SK-N-SH treated with all-trans-retinoic acid at 6 μM for 48 hours (cell line): ENCODE data around the gene COL25A1.

Source experiments
- ATAC-seq: fragments of 200-7000 bp; cut with Tn5 transposase; 3 replicates; pipeline ENCODE4 v1.9.1; 2020; ENCODE audit warnings: mild to moderate bottlenecking, moderate library complexity
- ARNTL ChIP-seq: fragments of 450-650 bp; formaldehyde crosslinking; IDR thresholded peaks from 2 replicates; pipeline ENCODE4 v1.5.0; 2020; ENCODE audit warnings: low read depth, mild to moderate bottlenecking, moderate library complexity, borderline replicate concordance
- BACH2 ChIP-seq: fragments of 250-450 bp; sonication (Bioruptor Pico); IDR thresholded peaks from 2 replicates; pipeline ENCODE4 v1.9.0; 2021; ENCODE audit warnings: mild to moderate bottlenecking, borderline replicate concordance
- CSDC2 ChIP-seq: fragments of 250-450 bp; sonication (Bioruptor Pico); IDR thresholded peaks from 2 replicates; pipeline ENCODE4 v1.5.0; 2020; ENCODE audit warnings: mild to moderate bottlenecking, moderate library complexity
- CSRNP3 ChIP-seq: fragments of 250-450 bp; sonication (Bioruptor Pico); IDR thresholded peaks from 2 replicates; pipeline ENCODE4 v1.5.1; 2021; ENCODE audit warnings: mild to moderate bottlenecking, moderate library complexity
- ESRRG ChIP-seq: fragments of 250-450 bp; sonication (Bioruptor Pico); IDR thresholded peaks from 2 replicates; pipeline ENCODE4 v1.6.1; 2021; ENCODE audit warnings: mild to moderate bottlenecking
- GLIS3 ChIP-seq: fragments of 250-450 bp; sonication (Bioruptor Pico); IDR thresholded peaks from 2 replicates; pipeline ENCODE4 v1.5.0; 2020; ENCODE audit warnings: mild to moderate bottlenecking, moderate library complexity
- ISL1 ChIP-seq: fragments of 250-450 bp; sonication (Bioruptor Pico); IDR thresholded peaks from 2 replicates; pipeline ENCODE4 v2.1.2; 2022; ENCODE audit warnings: mild to moderate bottlenecking, moderate library complexity
- OSR1 ChIP-seq: fragments of 250-450 bp; sonication (Bioruptor Pico); IDR thresholded peaks from 2 replicates; pipeline ENCODE4 v1.8.0; 2022; ENCODE audit warnings: moderate library complexity, mild to moderate bottlenecking, inconsistent platforms
- PATZ1 ChIP-seq: fragments of 250-450 bp; sonication (Bioruptor Pico); IDR thresholded peaks from 2 replicates; pipeline ENCODE4 v1.8.0; 2020; ENCODE audit warnings: mild to moderate bottlenecking, moderate library complexity, borderline replicate concordance
- POU6F1 ChIP-seq: fragments of 250-450 bp; sonication (Bioruptor Pico); IDR thresholded peaks from 2 replicates; pipeline ENCODE4 v1.8.0; 2021; ENCODE audit warnings: low read depth, mild to moderate bottlenecking, moderate library complexity, borderline replicate concordance
- RARB ChIP-seq: fragments of 250-450 bp; sonication (Bioruptor Pico); IDR thresholded peaks from 2 replicates; pipeline ENCODE4 v1.8.0; 2021; ENCODE audit warnings: mild to moderate bottlenecking, moderate library complexity
- SNAI2 ChIP-seq: fragments of 250-450 bp; sonication (Bioruptor Pico); IDR thresholded peaks from 2 replicates; pipeline ENCODE4 v1.5.0; 2020; ENCODE audit warnings: mild to moderate bottlenecking, moderate library complexity
- TCF4 ChIP-seq: fragments of 250-450 bp; sonication (Bioruptor Pico); IDR thresholded peaks from 2 replicates; pipeline ENCODE4 v1.8.0; 2021; ENCODE audit warnings: mild to moderate bottlenecking, moderate library complexity, borderline replicate concordance
- TOX ChIP-seq: fragments of 250-450 bp; sonication (Bioruptor Pico); IDR thresholded peaks from 2 replicates; pipeline ENCODE4 v1.8.0; 2021; ENCODE audit warnings: mild to moderate bottlenecking, moderate library complexity, borderline replicate concordance
- TSHZ2 ChIP-seq: fragments of 250-450 bp; sonication (Bioruptor Pico); IDR thresholded peaks from 2 replicates; pipeline ENCODE4 v1.5.0; 2020; ENCODE audit warnings: mild to moderate bottlenecking, moderate library complexity
- ZC3H10 ChIP-seq: fragments of 250-450 bp; sonication (Bioruptor Pico); IDR thresholded peaks from 2 replicates; pipeline ENCODE4 v1.5.1; 2021; ENCODE audit warnings: mild to moderate bottlenecking, moderate library complexity
- ZFP3 ChIP-seq: fragments of 250-450 bp; sonication (Bioruptor Pico); IDR thresholded peaks from 2 replicates; pipeline ENCODE4 v1.5.0; 2020; ENCODE audit warnings: mild to moderate bottlenecking, moderate library complexity
- ZFP30 ChIP-seq: fragments of 450-650 bp; formaldehyde crosslinking; IDR thresholded peaks from 2 replicates; pipeline ENCODE4 v1.5.0; 2022; ENCODE audit warnings: mild to moderate bottlenecking, moderate library complexity
- ZNF565 ChIP-seq: fragments of 450-650 bp; formaldehyde crosslinking; conservative IDR thresholded peaks from 2 replicates; pipeline ENCODE4 v1.5.0; 2020; ENCODE audit warnings: low read depth, mild to moderate bottlenecking, moderate library complexity
- ZNF70 ChIP-seq: fragments of 450-650 bp; formaldehyde crosslinking; IDR thresholded peaks from 2 replicates; pipeline ENCODE4 v1.5.0; 2020; ENCODE audit warnings: mild to moderate bottlenecking, moderate library complexity
- ZNF8 ChIP-seq: fragments of 450-650 bp; formaldehyde crosslinking; IDR thresholded peaks from 2 replicates; pipeline ENCODE4 v1.5.0; 2020; ENCODE audit warnings: mild to moderate bottlenecking, moderate library complexity

Gene COL25A1

GRCh38 chr4:108903464-108904221, 398.8 kb downstream of the COL25A1 start (continued):
- TF ChIP-seq ZFP30 (no peak), ZFP3 (CRISPR knock-in tag) (no peak), TOX (no peak), ARNTL (CRISPR knock-in tag) (no peak)

- no peak for TF ChIP-seq ARNTL (CRISPR knock-in tag)
- TF ChIP-seq BACH2 (CRISPR knock-in tag): no peak
- no peak for TF ChIP-seq TOX
- TF ChIP-seq ZNF70 (CRISPR knock-in tag): no peak
- no peak for TF ChIP-seq SNAI2 (CRISPR knock-in tag)
- ATAC-seq: no peak
Measured at GRCh38 chr4:108902769-108903168, 399.7 kb downstream of the COL25A1 start.

- TF ChIP-seq ZNF565 (CRISPR knock-in tag) (no peak), TCF4 (CRISPR knock-in tag) (no peak), CSDC2 (CRISPR knock-in tag) (no peak), GLIS3 (CRISPR knock-in tag) (no peak), TSHZ2 (CRISPR knock-in tag) (no peak), ZNF8 (CRISPR knock-in tag) (no peak), BACH2 (CRISPR knock-in tag) (no peak), ZC3H10 (CRISPR knock-in tag) (no peak), ZFP30 (no peak), ESRRG (CRISPR knock-in tag) (no peak), ZFP3 (CRISPR knock-in tag) (no peak), OSR1 (CRISPR knock-in tag) (no peak), ARNTL (CRISPR knock-in tag) (no peak), POU6F1 (CRISPR knock-in tag) (no peak), ISL1 (CRISPR knock-in tag) (no peak), TOX (no peak), SNAI2 (CRISPR knock-in tag) (no peak), PATZ1 (CRISPR knock-in tag) (no peak), CSRNP3 (CRISPR knock-in tag) (no peak), RARB (CRISPR knock-in tag) (no peak)
- TF ChIP-seq, all 23 proteins: peak for 0
- no peak for ATAC-seq
Measured at GRCh38 chr4:108901291-108901690, 401.2 kb downstream of the COL25A1 start.
